Measurements from ENCODE around the gene TMEM150B.
"Not testable (repeated sequence)": the region's sequence is repeated elsewhere in the genome, so short reads cannot be mapped to it uniquely, and the experiment has no call there.

TMEM150B gene

GRCh38 chr19:55341595-55342531 lies 16.7 kb upstream of the TMEM150B start:
- no peaks in the 10 kb centered on the region for H3K9me3 ChIP-seq (ENCODE audit: control insufficient read depth, low read length)
- DNase-seq (ENCODE audit: low read depth) = no peak
- H3K4me1 ChIP-seq (ENCODE audit: control insufficient read depth, insufficient read depth, low read length) = peaks cover 32% of the 10 kb centered on the region
- no peak overlapping the region for H3K9ac ChIP-seq (ENCODE audit: low read length)
- H3K36me3 ChIP-seq (ENCODE audit: control insufficient read depth, insufficient read depth, low read length, severe bottlenecking) = peaks cover 13% of the 10 kb centered on the region
- peak overlapping the region; percentile 16 for H3K4me3 ChIP-seq (ENCODE audit: low read length)
- H3K27me3 ChIP-seq (replicated peaks; ENCODE audit: control insufficient read depth, insufficient read depth, low read length) = peaks cover 6% of the 10 kb centered on the region

- DNase-seq (ENCODE audit: low read depth) = peak; percentile 64
- H3K27me3 ChIP-seq (replicated peaks; ENCODE audit: control insufficient read depth, insufficient read depth, low read length) = peaks cover 9% of the 10 kb centered on the region
- H3K9me3 ChIP-seq (ENCODE audit: control insufficient read depth, low read length) = no peaks in the 10 kb centered on the region
- peak overlapping the region; percentile 94 for H3K9ac ChIP-seq (ENCODE audit: low read length)
- H3K4me3 ChIP-seq (ENCODE audit: low read length) = peak overlapping the region; percentile 92
- H3K36me3 ChIP-seq (ENCODE audit: control insufficient read depth, insufficient read depth, low read length, severe bottlenecking) = peaks cover 13% of the 10 kb centered on the region
- H3K4me1 ChIP-seq (ENCODE audit: control insufficient read depth, insufficient read depth, low read length) = peaks cover 28% of the 10 kb centered on the region
Measured at GRCh38 chr19:55341171-55341588, 16.0 kb upstream of the TMEM150B start.

- Histone ChIP-seq H3K27me3 (replicated peaks; ENCODE audit: control insufficient read depth, insufficient read depth, low read length) (peaks cover 9% of the 10 kb centered on the region), H3K36me3 (ENCODE audit: control insufficient read depth, insufficient read depth, low read length, severe bottlenecking) (peaks cover 13% of the 10 kb centered on the region)
- peak; percentile 51 for DNase-seq (ENCODE audit: low read depth)
Measured at GRCh38 chr19:55340784-55341147, 15.6 kb upstream of the TMEM150B start.

DNA sequence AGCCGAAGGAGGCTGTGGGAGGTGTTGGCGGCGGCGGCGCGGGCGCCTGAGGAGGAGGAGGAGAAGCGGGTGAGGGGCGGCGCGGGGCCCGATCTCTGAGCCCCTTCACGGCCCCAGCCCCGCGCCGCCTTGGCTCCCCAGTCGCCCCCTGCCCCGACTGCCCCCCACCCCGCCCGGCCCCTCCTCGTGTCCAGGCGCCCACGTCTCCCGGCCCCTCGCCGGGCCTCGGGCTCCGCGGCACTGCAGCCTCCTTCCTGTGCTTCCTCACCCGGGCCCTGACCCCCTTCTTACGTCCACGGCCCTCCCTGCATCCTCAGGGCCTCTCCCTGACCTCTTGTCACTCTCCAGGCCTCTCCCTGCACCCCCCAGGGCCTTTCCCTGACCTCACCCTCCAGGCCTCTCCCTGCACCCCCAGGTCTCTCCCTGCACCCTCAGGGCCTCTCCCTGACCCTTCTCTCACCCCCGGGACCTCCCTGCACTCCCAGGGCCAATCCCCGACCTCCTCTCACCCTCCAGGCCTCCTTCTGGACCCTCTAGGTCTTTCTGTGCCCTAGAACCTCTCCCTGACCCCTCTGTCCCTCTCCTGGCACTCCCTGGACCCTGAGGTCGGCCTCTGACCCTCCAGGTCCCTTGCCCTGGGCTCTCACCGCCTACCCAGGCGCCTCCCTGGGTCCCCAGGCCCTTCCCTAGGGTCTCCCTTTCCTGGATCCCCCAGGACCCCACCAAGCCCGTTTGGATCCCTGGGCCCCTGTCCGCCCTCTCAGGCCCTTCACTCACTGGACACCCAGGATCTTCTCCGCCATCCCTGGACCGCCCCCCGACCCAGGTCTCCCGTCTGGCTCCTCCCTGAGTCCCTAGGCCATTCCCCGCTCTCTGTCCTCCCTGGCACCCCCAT lies 15.0 kb upstream of the TMEM150B start:
- Histone ChIP-seq H3K36me3 (ENCODE audit: control insufficient read depth, insufficient read depth, low read length, severe bottlenecking) (peaks cover 13% of the 10 kb centered on the region), H3K9ac (ENCODE audit: low read length) (peak overlapping the region; percentile 94), H3K4me3 (ENCODE audit: low read length) (peak overlapping the region; percentile 92), H3K4me1 (ENCODE audit: control insufficient read depth, insufficient read depth, low read length) (peaks cover 18% of the 10 kb centered on the region), H3K9me3 (ENCODE audit: control insufficient read depth, low read length) (no peaks in the 10 kb centered on the region), H3K27me3 (replicated peaks; ENCODE audit: control insufficient read depth, insufficient read depth, low read length) (peaks cover 9% of the 10 kb centered on the region)
- no peak for DNase-seq (ENCODE audit: low read depth)

More at GRCh38 chr19:55340784-55341147, 15.6 kb upstream of the TMEM150B start:
- no peaks in the 10 kb centered on the region for H3K9me3 ChIP-seq (ENCODE audit: control insufficient read depth, low read length)
- H3K4me1 ChIP-seq (ENCODE audit: control insufficient read depth, insufficient read depth, low read length) = peaks cover 24% of the 10 kb centered on the region
- H3K4me3 ChIP-seq (ENCODE audit: low read length) = peak overlapping the region; percentile 92
- H3K9ac ChIP-seq (ENCODE audit: low read length) = peak overlapping the region; percentile 94

DNA sequence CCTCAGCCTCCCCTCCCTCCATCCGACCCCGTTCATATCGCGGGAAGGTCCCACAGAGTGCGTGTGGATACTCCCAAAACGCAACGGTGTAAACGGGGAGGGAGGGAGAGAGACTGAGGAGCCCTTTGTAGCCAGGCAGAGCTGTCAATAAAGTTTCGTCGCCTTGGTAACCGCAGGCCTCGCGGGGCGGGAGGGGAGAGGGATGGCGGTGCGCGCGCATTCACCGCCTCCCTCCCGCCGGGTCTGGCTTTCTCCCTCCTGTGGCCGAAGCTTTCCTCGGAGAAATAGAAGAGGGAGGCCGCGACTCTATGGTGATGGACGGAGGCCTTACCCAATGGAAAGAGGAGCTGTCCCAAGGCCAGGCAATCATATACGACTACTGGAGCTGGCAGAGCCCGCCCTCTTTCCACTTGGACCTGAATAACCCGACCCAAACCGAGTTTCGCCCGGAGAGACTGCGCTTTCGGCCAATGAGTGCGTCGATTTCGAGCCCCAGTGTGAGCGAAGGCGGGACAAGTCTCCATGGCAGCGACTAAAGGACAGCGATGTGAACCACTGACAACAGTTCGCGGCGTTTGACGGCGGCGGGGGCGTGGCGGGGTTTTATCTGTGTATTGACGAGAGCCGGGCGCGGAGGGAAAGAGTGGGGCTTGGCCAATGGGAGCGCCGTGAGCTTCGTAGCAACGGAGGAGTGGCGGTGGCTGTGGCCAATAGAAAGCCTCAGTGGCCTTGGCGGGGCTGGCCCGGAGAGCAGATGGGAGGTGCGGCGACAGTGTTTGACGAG lies 14.2 kb upstream of the TMEM150B start, which contains the start of gene KMT5C:
Gene KMT5C (plus strand): TSS at position 772 of the 784 bp plus-strand sequence. CDS start 2,061 bp downstream, outside the sequence.
- Histone ChIP-seq H3K9me3 (ENCODE audit: control insufficient read depth, low read length) (no peaks in the 10 kb centered on the region), H3K4me3 (ENCODE audit: low read length) (peak within 1 kb of the TSS; percentile 92), H3K36me3 (ENCODE audit: control insufficient read depth, insufficient read depth, low read length, severe bottlenecking) (peaks cover 13% of the 10 kb centered on the region), H3K9ac (ENCODE audit: low read length) (peak within 1 kb of the TSS; percentile 94), H3K27me3 (replicated peaks; ENCODE audit: control insufficient read depth, insufficient read depth, low read length) (peaks cover 9% of the 10 kb centered on the region), H3K4me1 (ENCODE audit: control insufficient read depth, insufficient read depth, low read length) (peaks cover 17% of the 10 kb centered on the region)
- peak; percentile 100 for DNase-seq (ENCODE audit: low read depth)

GRCh38 chr19:55336101-55336500 lies 11.0 kb upstream of the TMEM150B start:
- DNase-seq (ENCODE audit: low read depth) = peak; percentile 61
- no peak overlapping the region for H3K9ac ChIP-seq (ENCODE audit: low read length)
- peaks cover 14% of the 10 kb centered on the region for H3K4me1 ChIP-seq (ENCODE audit: control insufficient read depth, insufficient read depth, low read length)
- H3K36me3 ChIP-seq (ENCODE audit: control insufficient read depth, insufficient read depth, low read length, severe bottlenecking) = no peaks in the 10 kb centered on the region
- peaks cover 9% of the 10 kb centered on the region for H3K27me3 ChIP-seq (replicated peaks; ENCODE audit: control insufficient read depth, insufficient read depth, low read length)
- H3K9me3 ChIP-seq (ENCODE audit: control insufficient read depth, low read length) = no peaks in the 10 kb centered on the region
- H3K4me3 ChIP-seq (ENCODE audit: low read length) = no peak overlapping the region

GRCh38 chr19:55333870-55334269 lies 8.7 kb upstream of the TMEM150B start:
- no peaks in the 10 kb centered on the region for H3K9me3 ChIP-seq (ENCODE audit: control insufficient read depth, low read length)
- no peak for DNase-seq (ENCODE audit: low read depth)
- peaks cover 9% of the 10 kb centered on the region for H3K27me3 ChIP-seq (replicated peaks; ENCODE audit: control insufficient read depth, insufficient read depth, low read length)
- H3K4me1 ChIP-seq (ENCODE audit: control insufficient read depth, insufficient read depth, low read length) = peaks cover 6% of the 10 kb centered on the region
- no peak overlapping the region for H3K9ac ChIP-seq (ENCODE audit: low read length)
- H3K36me3 ChIP-seq (ENCODE audit: control insufficient read depth, insufficient read depth, low read length, severe bottlenecking) = no peaks in the 10 kb centered on the region
- H3K4me3 ChIP-seq (ENCODE audit: low read length) = no peak overlapping the region

- not testable (repeated sequence) for H3K4me3 ChIP-seq (ENCODE audit: low read length); H3K4me1 ChIP-seq (ENCODE audit: control insufficient read depth, insufficient read depth, low read length); H3K36me3 ChIP-seq (ENCODE audit: control insufficient read depth, insufficient read depth, low read length, severe bottlenecking); H3K9me3 ChIP-seq (ENCODE audit: control insufficient read depth, low read length); H3K27me3 ChIP-seq (replicated peaks; ENCODE audit: control insufficient read depth, insufficient read depth, low read length); H3K9ac ChIP-seq (ENCODE audit: low read length)
- peak; percentile 36 for DNase-seq (ENCODE audit: low read depth)
Measured at GRCh38 chr19:55329791-55330190, 4.7 kb upstream of the TMEM150B start.

DNA sequence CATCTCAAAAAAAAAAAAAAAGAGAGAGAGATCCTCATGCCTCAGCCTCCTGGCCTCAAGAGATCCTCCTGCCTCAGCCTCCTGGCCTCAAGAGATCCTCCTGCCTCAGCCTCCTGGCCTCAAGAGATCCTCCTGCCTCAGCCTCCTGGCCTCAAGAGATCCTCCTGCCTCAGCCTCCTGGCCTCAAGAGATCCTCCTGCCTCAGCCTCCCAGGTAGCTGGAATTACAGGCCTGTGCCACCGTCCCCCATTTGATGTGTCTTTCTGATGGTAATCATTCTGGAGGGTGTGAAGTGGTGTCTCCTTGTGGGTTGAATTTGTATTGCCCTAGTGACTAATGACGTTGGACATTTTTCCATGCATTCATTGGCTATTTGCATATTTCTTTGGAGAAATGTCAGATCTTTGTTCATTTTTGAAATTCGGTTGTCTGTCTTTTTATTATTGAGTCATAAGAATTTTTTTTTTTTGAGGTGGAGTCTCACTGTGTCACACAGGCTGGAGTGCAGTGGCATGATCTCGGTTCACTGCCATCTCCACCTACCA lies 3.7 kb upstream of the TMEM150B start:
- not testable (repeated sequence) for H3K9me3 ChIP-seq (ENCODE audit: control insufficient read depth, low read length); H3K27me3 ChIP-seq (replicated peaks; ENCODE audit: control insufficient read depth, insufficient read depth, low read length); H3K36me3 ChIP-seq (ENCODE audit: control insufficient read depth, insufficient read depth, low read length, severe bottlenecking); DNase-seq (ENCODE audit: low read depth); H3K9ac ChIP-seq (ENCODE audit: low read length); H3K4me3 ChIP-seq (ENCODE audit: low read length); H3K4me1 ChIP-seq (ENCODE audit: control insufficient read depth, insufficient read depth, low read length)

DNA sequence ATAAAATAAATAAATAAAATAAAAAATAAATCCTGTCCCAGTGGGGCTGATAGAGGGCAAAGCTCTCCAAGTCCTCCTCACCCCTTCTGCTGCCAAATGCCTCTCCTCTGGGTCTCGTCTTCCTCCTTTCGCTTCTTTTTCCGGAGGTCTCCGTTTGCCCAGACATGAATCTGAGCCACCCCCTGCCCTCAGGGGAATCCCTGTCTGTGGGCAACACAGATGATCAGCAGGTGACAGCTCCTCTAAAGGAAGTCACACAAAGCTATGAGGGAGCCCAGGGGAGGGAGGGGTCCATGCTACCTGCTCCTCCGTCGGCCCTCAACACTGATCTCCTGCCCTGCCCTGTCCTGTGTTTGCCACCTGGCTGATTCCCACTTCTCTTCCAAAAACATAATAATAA lies 479 bp downstream of the TMEM150B start:
- peaks cover 15% of the 10 kb centered on the region for H3K27me3 ChIP-seq (replicated peaks; ENCODE audit: control insufficient read depth, insufficient read depth, low read length)
- no peak for DNase-seq (ENCODE audit: low read depth)

More for the DNA sequence above, 479 bp downstream of the TMEM150B start:
- no peaks in the 10 kb centered on the region for H3K36me3 ChIP-seq (ENCODE audit: control insufficient read depth, insufficient read depth, low read length, severe bottlenecking)
- H3K9ac ChIP-seq (ENCODE audit: low read length) = no peak overlapping the region
- peaks cover 8% of the 10 kb centered on the region for H3K4me1 ChIP-seq (ENCODE audit: control insufficient read depth, insufficient read depth, low read length)
- no peaks in the 10 kb centered on the region for H3K9me3 ChIP-seq (ENCODE audit: control insufficient read depth, low read length)
- H3K4me3 ChIP-seq (ENCODE audit: low read length) = no peak overlapping the region

Data from adipocyte (in vitro differentiated cells).